GM19397 (cell line): ENCODE results near the gene RPTOR.

Experiments
- ATAC-seq: cut with Tn5 transposase; IDR thresholded peaks from one replicate; pipeline ENCODE4 v1.9.1; 2021; ENCODE audit warnings: mild to moderate bottlenecking, moderate library complexity; ENCODE audit not compliant: unreplicated experiment

The RPTOR gene

DNA sequence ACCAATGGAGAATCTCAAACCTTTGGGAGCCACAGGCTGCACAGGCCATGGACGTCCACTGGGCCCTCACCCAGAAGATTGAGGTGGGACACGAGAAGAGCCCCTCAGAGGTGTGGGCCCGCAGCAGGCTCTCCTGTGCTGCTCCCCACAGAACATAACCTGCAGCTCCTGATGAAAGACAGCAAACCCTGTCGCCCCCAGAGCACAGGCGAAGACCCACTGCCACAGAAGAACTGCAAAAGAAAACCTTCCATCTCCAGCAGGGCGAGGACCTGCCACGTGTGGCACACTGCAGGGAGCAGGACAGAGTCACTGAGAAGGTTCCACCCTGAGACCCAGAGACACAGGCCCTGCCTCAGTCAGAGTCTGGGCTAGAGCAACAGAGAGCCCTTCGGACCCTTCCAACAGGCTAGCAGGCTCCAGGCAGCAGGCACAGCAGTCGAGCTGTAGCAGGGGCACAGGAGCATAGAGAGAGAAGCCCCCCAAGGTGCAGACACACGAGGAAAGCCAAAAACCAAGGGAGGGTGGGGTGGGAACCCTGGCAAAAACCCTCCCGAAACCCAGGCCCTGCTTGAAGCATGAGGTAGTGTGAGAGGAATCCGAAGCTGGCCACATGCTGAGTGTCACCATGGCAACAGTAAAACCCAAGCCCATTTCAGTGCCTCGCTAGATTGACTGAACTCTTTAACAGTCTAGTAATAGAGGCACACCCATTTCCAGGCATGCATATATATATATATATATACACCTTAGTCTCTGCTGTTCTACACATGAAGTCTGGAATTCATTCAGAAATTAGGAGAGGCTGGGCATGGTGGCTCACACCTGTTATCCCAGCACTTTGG, 387.0 kb downstream of the RPTOR start:
- ATAC-seq = no peak

- no peak for ATAC-seq
Measured at GRCh38 chr17:80935526-80935925, 390.9 kb downstream of the RPTOR start.

GRCh38 chr17:80936218-80936617, 391.6 kb downstream of the RPTOR start:
- ATAC-seq = no peak

DNA sequence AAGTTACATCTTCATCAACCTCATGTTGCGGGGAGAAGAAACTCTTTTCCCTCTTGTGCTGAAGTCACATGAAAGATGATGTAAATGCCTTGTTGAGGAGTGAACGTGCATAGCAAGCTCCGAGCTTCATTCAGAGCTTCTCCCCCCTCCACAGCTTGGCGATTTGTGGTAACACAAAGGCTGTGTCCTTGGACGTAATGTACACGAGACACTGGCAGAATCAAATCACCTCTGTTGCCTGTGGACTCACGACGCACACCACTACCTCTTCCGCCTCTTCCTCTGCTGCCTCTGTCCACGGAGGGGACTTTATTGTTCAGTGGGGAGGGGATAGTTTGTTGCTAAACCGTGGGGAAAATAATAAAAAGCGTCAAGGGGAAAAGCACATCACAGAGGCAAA, 392.1 kb downstream of the RPTOR start:
- no peak for ATAC-seq

- no peak for ATAC-seq
Measured at GRCh38 chr17:80937462-80938381, 393.1 kb downstream of the RPTOR start.

- ATAC-seq = no peak
Measured at GRCh38 chr17:80938556-80938955, 393.9 kb downstream of the RPTOR start.

GRCh38 chr17:80939151-80940145, 394.8 kb downstream of the RPTOR start:
- no peak for ATAC-seq

GRCh38 chr17:80940171-80941123, 395.8 kb downstream of the RPTOR start:
- no peak for ATAC-seq

DNA sequence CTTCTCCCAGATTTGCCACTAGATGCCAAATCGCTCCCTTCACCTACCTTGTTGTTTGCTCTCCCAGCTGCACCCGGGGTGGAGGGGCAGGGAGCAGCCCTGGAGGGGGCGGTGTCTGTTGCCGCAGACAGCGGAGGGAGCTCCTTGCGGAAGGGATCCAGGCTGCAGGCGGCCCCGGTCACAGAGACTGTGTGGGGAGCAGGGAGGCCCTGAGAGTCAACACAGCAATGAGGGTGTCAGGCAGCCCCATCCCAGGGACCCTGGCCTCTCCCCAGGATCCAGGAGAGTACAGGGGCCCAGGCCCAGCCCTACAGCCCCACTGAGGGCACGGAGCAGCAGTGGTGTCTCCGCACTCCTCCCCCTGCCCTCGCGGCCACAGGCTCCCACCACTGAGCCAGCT, 396.5 kb downstream of the RPTOR start:
- ATAC-seq = no peak

DNA sequence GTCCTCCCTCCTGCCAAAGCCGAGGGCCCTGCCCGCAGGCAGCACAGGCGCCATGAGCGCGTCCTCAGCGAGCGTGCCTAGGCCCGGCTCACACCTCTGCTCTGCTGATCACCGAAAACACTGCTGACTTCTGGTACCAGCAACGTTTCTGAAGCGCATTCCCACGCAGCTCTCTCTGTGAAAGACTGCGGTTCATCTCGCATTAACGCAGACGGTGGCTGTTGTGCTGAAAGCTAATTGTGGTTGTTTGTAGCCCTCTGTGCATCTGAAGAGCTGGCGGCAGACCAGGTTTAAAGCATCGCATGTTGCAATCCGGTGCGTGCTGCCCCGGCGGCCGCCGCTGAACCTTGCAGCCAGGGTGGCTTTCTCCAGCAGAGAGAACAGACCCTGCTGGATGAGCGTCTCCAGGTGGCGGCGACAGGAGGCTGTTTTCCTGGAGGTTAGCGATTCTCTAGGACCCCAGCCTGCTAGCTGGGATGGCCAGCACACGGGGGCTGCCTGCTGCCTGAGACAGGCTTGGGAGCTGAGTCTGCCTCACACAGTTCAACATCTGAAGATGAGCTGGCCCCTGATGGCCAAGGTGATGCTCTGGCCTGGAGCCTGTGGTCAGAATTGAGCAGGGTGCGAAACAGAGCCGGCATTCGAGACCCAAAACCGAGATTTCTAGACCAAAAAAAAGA, 397.2 kb downstream of the RPTOR start:
- ATAC-seq = no peak

GRCh38 chr17:80942423-80943345, 398.0 kb downstream of the RPTOR start:
- no peak for ATAC-seq

- no peak for ATAC-seq
Measured at GRCh38 chr17:80943346-80944145, 398.9 kb downstream of the RPTOR start.

- no peak for ATAC-seq
Measured at GRCh38 chr17:80944326-80944725, 399.7 kb downstream of the RPTOR start.

DNA sequence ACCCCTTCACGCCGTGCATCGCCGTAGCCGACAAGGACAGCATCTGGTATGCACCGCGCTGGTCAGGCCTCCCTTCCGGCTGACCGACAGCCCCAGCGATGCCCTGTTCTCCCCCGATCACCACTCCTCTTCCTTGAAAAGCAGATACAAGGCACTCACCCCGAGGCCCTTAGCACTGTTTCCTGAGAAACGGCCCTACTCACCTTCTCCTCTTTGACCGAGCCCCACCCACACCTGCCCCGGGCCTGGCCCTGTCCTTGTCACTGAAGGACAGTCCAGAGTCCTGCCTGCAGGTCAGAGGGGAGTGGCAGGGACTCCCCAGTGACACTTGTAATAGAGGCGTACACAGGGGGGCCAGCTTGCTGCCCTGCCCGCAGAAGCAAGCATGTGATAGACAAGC, 401.1 kb downstream of the RPTOR start:
- ATAC-seq = no peak

DNA sequence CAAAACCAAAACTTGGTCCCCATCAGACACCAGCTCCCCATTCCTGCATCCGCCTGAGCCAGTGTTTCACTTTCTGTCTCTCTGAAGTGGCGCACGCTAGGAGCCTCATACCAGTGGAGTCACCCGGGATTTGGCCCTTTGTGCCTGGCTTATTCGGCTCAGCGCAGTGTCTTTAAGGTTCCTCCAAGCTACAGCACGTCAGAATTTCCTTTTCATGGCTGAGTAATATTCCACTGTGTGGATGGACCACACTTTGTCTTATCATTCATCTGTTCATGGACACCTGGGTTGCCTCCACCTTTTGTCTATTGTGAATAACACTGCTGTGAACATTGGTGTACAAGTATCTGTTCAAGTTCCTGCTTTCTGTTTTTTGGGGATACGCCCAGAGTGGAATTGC, 401.8 kb downstream of the RPTOR start:
- no peak for ATAC-seq

DNA sequence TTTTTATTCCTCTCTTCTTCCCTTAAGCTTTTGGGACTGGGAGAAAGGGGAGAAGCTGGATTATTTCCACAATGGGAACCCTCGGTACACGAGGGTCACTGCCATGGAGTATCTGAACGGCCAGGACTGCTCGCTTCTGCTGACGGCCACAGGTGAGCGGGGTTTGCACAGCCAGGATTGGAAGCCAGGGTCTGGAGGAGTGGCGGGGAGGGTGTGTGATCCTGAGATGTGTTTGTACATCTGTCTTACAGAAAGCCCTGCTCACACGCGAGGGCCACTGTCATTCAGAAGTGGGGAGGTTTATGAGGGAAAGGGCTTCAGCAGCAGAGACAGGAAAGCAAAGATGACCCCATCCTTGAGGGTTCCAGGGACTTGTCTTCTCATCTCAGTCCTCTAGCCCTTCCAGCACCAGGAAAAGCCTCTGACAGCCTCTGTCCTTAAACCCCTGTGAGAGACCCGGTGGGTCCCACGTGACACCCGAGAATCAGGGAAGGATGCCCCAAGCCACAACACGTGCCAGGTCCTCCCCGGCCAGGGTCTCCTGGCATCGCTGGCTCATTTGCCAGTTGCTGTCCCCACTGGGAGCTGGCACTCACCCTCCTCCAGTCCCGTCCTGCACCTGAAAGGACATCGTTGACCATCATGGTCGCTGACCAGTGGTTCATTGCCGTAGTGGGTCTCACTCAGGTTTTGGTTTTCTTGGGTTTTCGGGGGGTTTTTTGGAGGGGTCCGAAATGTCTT, 402.7 kb downstream of the RPTOR start:
- no peak for ATAC-seq
